Calu3 (cell line): Measurements from ENCODE around the gene DTX3L. TPM values are rescaled to one million over a fixed set of nuclear protein-coding genes. Genes with fewer than 3 reads are reported as not detected.
A peak's percentile ranks its signal among the peaks of the same experiment; 100 is the strongest.

Experiments
- BruUV-seq: library from RNA; stranded (reverse); fragments of 400-500 nt; replicated peaks from 2 replicates; lab custom pipeline; 2021; lab: Mats Ljungman, UMichigan
- CTCF ChIA-PET: fragments of 300-600 bp; sonication (Branson Sonifier 250); formaldehyde crosslinking; loops from one replicate; lab custom pipeline; 2022; ENCODE audit warnings: antibody characterized with exemption; lab: Charles Lee
- DNase-seq: peaks from one replicate; pipeline ENCODE4 v3.0.0; 2022
- H3K27ac Mint-ChIP-seq: one replicate; pipeline ENCODE4 v1.8.0; 2022; ENCODE audit warnings: mixed read lengths; ENCODE audit not compliant: unreplicated experiment
- H3K27me3 Mint-ChIP-seq: one replicate; pipeline ENCODE4 v1.8.0; 2022; ENCODE audit warnings: mixed read lengths; ENCODE audit not compliant: unreplicated experiment
- H3K36me3 Mint-ChIP-seq: one replicate; pipeline ENCODE4 v1.8.0; 2022; ENCODE audit warnings: mild to moderate bottlenecking, moderate library complexity, mixed read lengths; ENCODE audit not compliant: insufficient read depth, unreplicated experiment
- H3K4me1 Mint-ChIP-seq: one replicate; pipeline ENCODE4 v1.8.0; 2022; ENCODE audit warnings: mild to moderate bottlenecking, low read depth, mixed read lengths; ENCODE audit not compliant: unreplicated experiment
- H3K4me3 Mint-ChIP-seq: one replicate; pipeline ENCODE4 v1.8.0; 2022; ENCODE audit warnings: mild to moderate bottlenecking, low read depth, moderate library complexity, mixed read lengths; ENCODE audit not compliant: unreplicated experiment
- H3K9me3 Mint-ChIP-seq: one replicate; pipeline ENCODE4 v1.8.0; 2022; ENCODE audit warnings: low read depth, mixed read lengths; ENCODE audit not compliant: unreplicated experiment
- CTCF ChIP-seq: fragments of 200-600 bp; IDR thresholded peaks from one replicate; pipeline ENCODE4 v1.8.0; 2022; ENCODE audit warnings: antibody characterized with exemption; ENCODE audit not compliant: unreplicated experiment
- intact Hi-C: fragments of 100-400 bp; cut with micrococcal nuclease; formaldehyde crosslinking; loops from one replicate; pipeline ENCODE4 v1.10.0; 2022; ENCODE audit not compliant: unreplicated experiment
- total RNA-seq: library from RNA; stranded (reverse); gene quantifications from 2 replicates; pipeline ENCODE4 v1.2.3, GENCODE V29; 2022

DTX3L gene
- total RNA-seq, 1 experiment from 2014 or later: 73.9 TPM

GRCh38 chr3:122568755-122569154 is 4.6 kb downstream of the DTX3L start:
- peaks cover 26% of the 10 kb centered on the region for H3K4me1 Mint-ChIP-seq
- intact Hi-C loops: no loop called here
- H3K9me3 Mint-ChIP-seq: no peaks in the 10 kb centered on the region
- no peak for DNase-seq
- no TSS peak for BruUV-seq
- no peak overlapping the region for H3K27ac Mint-ChIP-seq
- H3K4me3 Mint-ChIP-seq: no peak overlapping the region
- TF ChIP-seq CTCF: no peak
- CTCF ChIA-PET: no interaction called here
- H3K36me3 Mint-ChIP-seq: peaks cover 55% of the 10 kb centered on the region
- no peaks in the 10 kb centered on the region for H3K27me3 Mint-ChIP-seq

- no peak overlapping the region for H3K4me3 Mint-ChIP-seq
- H3K27me3 Mint-ChIP-seq: no peaks in the 10 kb centered on the region
- CTCF ChIA-PET: no interaction called here
- no TSS peak for BruUV-seq
- peak; percentile 63 for DNase-seq
- H3K27ac Mint-ChIP-seq: no peak overlapping the region
- peaks cover 14% of the 10 kb centered on the region for H3K4me1 Mint-ChIP-seq
- no peak for TF ChIP-seq CTCF
- H3K9me3 Mint-ChIP-seq: no peaks in the 10 kb centered on the region
- intact Hi-C loops: no loop called here
- H3K36me3 Mint-ChIP-seq: peaks cover 48% of the 10 kb centered on the region
These were observed 8.8 kb downstream of the DTX3L start for GRCh38 chr3:122572940-122573412.

- no peak overlapping the region for H3K4me3 Mint-ChIP-seq
- H3K27me3 Mint-ChIP-seq: no peaks in the 10 kb centered on the region
- intact Hi-C loops: no loop called here
- no peak for TF ChIP-seq CTCF
- peaks cover 33% of the 10 kb centered on the region for H3K36me3 Mint-ChIP-seq
- H3K27ac Mint-ChIP-seq: no peak overlapping the region
- H3K4me1 Mint-ChIP-seq: peaks cover 14% of the 10 kb centered on the region
- DNase-seq: no peak
- peaks cover 2% of the 10 kb centered on the region for H3K9me3 Mint-ChIP-seq
- CTCF ChIA-PET: no interaction called here
- no TSS peak for BruUV-seq
These were observed 12.2 kb downstream of the DTX3L start for GRCh38 chr3:122576174-122576940.

GRCh38 chr3:122577409-122578031 is 13.4 kb downstream of the DTX3L start, which contains the start of gene PARP15:
TSS of gene PARP15 (plus strand) at chr3:122577650. CDS start at chr3:122577668, 18 bp downstream.
- CTCF ChIA-PET: no interaction called here
- intact Hi-C loops: no loop called here

More at GRCh38 chr3:122577409-122578031, 13.4 kb downstream of the DTX3L start, which contains the start of gene PARP15:
- peaks cover 7% of the 10 kb centered on the region for H3K9me3 Mint-ChIP-seq
- no peak within 1 kb of the TSS for H3K27ac Mint-ChIP-seq
- no peak for TF ChIP-seq CTCF
- H3K36me3 Mint-ChIP-seq: peaks cover 24% of the 10 kb centered on the region
- BruUV-seq: no TSS peak
- peak; percentile 14 for DNase-seq
- H3K4me3 Mint-ChIP-seq: peak within 1 kb of the TSS; percentile 69
- peaks cover 13% of the 10 kb centered on the region for H3K4me1 Mint-ChIP-seq
- no peaks in the 10 kb centered on the region for H3K27me3 Mint-ChIP-seq
